ENCODE data around the gene C17orf107.
A peak's percentile ranks its signal among the peaks of the same experiment; 100 is the strongest.
"Not testable (repeated sequence)": the region's sequence is repeated elsewhere in the genome, so short reads cannot be mapped to it uniquely, and the experiment has no call there.

The C17orf107 gene

GRCh38 chr17:4900231-4901107, 1.1 kb downstream of the C17orf107 start:
- DNase-seq: no peak

- DNase-seq: no peak
Measured at GRCh38 chr17:4901108-4901647, 1.8 kb downstream of the C17orf107 start.

GRCh38 chr17:4901648-4902344, 2.5 kb downstream of the C17orf107 start:
- peak in 9 of 14 donors; percentile 11 to 79 (median 47) for DNase-seq

GRCh38 chr17:4902540-4902939, 3.2 kb downstream of the C17orf107 start:
- DNase-seq: no peak

DNA sequence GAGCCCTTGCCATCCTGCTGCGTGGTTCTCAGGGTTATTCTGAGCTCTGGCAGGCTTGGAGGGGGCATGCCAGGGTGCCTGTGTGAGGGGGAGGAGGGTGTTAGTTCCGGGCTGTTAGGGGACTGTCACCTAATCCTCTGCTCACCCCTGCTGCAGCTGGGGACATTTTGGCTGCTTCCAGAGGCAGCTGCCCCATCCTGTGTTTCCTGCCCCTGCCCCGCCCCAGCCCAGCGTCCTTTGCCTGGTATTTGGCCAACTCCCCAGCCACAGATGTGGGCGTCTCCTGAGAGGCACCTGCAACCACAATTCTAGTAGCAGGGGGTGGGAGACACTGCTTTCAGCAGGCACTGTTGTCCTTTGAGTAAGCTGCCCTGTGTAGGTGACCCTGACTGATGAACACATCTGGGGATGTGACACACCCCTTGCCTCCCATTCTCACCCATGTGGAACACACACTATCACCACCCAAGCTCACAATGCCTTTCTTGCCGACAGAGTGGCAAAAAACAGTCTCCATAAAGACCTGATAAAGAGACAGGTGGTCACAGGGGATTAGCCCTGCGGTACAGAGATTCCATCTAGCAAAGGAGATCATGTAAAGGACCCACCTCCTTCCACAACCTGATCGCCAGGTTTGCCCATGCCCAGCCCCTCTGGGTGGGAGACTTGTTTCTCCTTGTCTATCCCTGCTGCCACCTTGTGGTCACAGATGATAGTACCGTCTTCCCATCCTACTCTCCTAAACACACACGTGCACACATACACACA, 3.9 kb downstream of the C17orf107 start, which contains the start of gene CHRNE:
TSS of gene CHRNE (minus strand) at position 48 of the 768 bp plus-strand sequence. CDS start at position 13, 35 bp downstream.
- peak in 10 of 14 donors; percentile 22 to 47 (median 36) for DNase-seq

GRCh38 chr17:4906642-4907041, 7.3 kb downstream of the C17orf107 start:
- not testable (repeated sequence) for DNase-seq

DNA sequence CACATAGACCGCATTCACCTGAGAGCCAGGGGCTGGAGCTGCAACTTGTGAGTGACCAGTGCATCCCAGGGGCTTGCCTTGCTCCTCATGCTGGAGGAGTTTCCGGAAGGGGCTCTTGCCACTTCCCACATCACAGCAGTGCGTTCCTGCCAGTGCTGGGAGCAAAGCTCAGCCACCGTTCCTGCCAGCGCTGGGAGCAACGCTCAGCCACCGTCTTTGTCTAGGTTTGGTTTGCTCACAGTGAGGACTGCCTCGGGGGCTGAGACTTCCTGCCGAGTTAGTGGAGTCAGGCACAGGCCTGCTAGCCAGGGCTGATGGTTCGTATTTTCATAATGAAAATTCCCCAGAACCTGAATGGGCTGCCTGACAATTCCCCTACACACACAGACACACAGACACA, 9.0 kb downstream of the C17orf107 start:
- DNase-seq: no peak

- DNase-seq: peak in 13 of 14 donors; percentile 17 to 82 (median 69)
Measured at GRCh38 chr17:4908711-4909496, 9.6 kb downstream of the C17orf107 start.

DNA sequence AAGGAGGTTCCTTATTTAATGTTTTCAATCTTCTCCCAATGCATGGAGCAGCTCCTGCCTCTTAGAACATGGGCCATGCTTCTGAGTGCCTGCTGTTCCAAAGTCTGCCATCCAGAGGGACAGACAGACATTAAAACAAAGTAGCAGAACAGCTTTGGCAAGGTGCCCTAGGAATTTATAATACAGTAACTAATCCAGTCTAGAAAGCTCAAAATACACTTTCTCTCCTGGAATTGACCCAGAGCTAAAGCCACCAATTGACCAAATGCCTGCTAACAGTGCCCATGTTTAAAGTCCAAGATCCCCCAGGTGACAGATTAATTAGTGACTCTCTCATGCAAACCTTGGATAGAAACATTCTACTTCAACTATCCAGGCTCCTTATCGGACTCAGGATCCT, 14.7 kb downstream of the C17orf107 start:
- no peak for DNase-seq

GRCh38 chr17:4914551-4914950, 15.2 kb downstream of the C17orf107 start:
- not testable (repeated sequence) for DNase-seq

DNA sequence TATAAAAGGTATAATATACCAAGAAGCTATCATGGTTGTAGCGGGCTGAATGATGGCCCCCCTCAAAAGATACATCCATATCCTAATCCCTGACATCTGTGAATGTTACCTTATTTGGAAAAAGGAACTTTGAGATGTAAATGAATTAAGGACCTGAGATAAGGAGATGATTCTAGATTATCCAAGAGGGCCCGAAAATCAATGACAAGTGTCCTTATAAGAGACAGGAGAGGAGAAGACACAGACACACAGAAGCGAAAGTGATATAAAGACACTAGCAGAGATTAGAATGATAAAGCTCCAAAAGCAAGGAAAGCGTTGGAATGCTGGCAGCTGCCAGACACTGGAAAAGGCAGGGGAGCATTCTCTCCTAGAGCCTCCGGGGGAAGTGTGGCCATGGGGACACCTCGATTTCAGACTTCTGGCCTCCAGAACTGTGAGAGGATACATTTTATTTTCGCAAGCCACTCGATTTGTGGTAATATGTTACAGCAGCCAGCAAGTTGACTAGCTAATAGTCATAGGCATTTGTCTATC, 20.2 kb downstream of the C17orf107 start:
- DNase-seq: no peak

GRCh38 chr17:4920351-4921048, 21.2 kb downstream of the C17orf107 start:
- no peak for DNase-seq

- no peak for DNase-seq
Measured at GRCh38 chr17:4921320-4921719, 22.0 kb downstream of the C17orf107 start.

DNA sequence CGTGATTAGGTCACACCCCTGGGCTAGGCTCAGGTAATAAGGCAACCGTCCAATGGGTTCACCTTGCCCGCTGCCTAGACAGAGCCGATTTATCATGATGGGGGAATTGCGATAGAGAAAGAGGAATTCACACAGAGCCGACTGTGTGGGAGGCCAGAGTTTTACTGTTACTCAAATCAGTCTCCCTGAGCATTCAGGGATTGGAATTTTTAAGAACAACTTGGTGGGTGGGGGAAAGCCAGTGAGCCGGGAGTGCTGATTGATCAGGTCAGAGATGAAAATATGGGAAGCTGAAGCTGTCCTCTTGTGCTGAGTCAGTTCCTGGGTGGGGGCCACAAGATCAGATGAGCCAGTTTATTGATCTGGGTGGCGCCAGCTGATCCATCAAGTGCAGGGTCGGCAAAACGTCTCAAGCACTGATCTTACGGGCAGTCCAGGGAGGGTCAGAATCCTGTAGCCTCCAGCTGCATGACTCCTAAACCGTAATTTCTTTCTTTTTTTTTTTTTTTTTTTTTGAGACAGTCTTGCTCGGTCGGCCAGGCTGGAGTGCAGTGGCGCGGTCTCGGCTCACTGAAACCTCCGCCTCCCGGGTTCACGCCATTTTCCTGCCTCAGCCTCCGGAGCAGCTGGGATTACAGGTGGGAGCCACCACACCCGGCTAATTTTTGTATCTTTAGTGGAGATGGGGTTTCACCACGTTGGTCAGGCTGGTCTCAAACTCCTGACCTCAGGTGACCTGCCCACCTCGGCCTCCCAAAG, 27.4 kb downstream of the C17orf107 start:
- DNase-seq: not testable (repeated sequence)

GRCh38 chr17:4928881-4929280, 29.5 kb downstream of the C17orf107 start:
- no peak for DNase-seq

DNA sequence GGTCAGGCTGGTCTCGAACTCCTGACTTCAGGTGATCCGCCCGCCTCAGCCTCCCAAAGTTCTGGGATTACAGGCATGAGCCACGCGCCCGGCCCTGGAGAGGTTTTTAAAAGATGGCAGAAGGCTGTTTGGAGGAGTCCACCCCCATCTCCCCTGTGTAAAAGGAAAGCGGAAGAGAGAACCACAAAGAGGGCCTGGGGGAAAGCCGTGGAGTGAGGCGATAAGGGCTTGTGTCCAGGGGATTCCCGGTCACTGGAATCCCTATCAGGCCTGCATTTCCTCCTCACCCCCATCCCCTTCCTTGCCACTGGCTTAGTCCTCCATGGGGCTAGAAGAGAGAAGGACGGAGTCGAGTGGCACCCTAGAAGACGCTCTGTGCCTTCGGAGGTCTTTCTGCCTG, 32.6 kb downstream of the C17orf107 start, which contains the start of gene GP1BA:
TSS of gene GP1BA (plus strand) at position 315 of the 400 bp plus-strand sequence. CDS start 328 bp downstream, outside the sequence.
- DNase-seq: no peak

GRCh38 chr17:4932756-4933155, 33.4 kb downstream of the C17orf107 start:
- no peak for DNase-seq

- DNase-seq: no peak
Measured at GRCh38 chr17:4933646-4934045, 34.3 kb downstream of the C17orf107 start.

- DNase-seq: peak in 1 of 14 donors; percentile 28
Measured at GRCh38 chr17:4934173-4934979, 35.0 kb downstream of the C17orf107 start.

All from C1 segment of cervical spinal cord (tissue), 14 donors.